K562 (cell line): ENCODE results near the gene LRRC9. TPM values are rescaled to one million over a fixed set of nuclear protein-coding genes. Genes with fewer than 3 reads are reported as not detected.
A peak's percentile ranks its signal among the peaks of the same experiment; 100 is the strongest.

ENCODE experiments used
- ATAC-seq: fragments of 200-7000 bp; cut with Tn5 transposase; 3 replicates; pipeline ENCODE4 v1.9.1; 2020; ENCODE audit warnings: moderate library complexity
- BruUV-seq: library from RNA; stranded (reverse); fragments of 400-500 nt; replicated peaks from 2 replicates; lab custom pipeline; 2021; lab: Mats Ljungman, UMichigan
- CTCF ChIA-PET: fragments of 300-600 bp; formaldehyde crosslinking; extraction: SDS; loops from one replicate; lab custom pipeline; 2021; ENCODE audit warnings: low intra/inter-chr PET ratio; lab: Yijun Ruan, JAX
- POLR2A ChIA-PET: fragments of 300-600, 350-650 bp; sonication (Branson Sonifier 250); formaldehyde crosslinking; extraction: SDS; loops from one replicate; lab custom pipeline; 2021; ENCODE audit warnings: antibody characterized with exemption, inconsistent platforms; lab: Yijun Ruan, JAX
- DNase-seq, 4 experiments: peaks; one replicate each; pipeline versions ENCODE4 v3.0.0 to v3.0.0-alpha.2; 2011 to 2018; ENCODE audit warnings: low spot score in 3 of 4, mixed read lengths in 3 of 4; ENCODE audit errors: extremely low read depth in 1 of 4
- FAIRE-seq: peaks from 2 replicates; lab custom pipeline; 2011; peaks lifted over from hg19 to GRCh38; lab: Jason Lieb, UNC
- H2AFZ ChIP-seq: 2 replicates; pipeline ENCODE4 v1.6.0; 2011; ENCODE audit warnings: low read depth, low read length, control low read depth, inconsistent platforms
- H3K27ac ChIP-seq: fragments of 200-600 bp; 3 replicates; pipeline ENCODE4 v1.8.0; 2011; ENCODE audit warnings: low read depth, mild to moderate bottlenecking, control low read depth, inconsistent platforms, low read length, moderate library complexity, mixed read lengths; ENCODE audit errors: extremely low read depth
- H3K27me3 ChIP-seq, 2 experiments: fragments of 300-600 bp in 1 of 2; 2 replicates in 1 of 2; 3 replicates in 1 of 2; pipeline versions ENCODE4 v1.6.0 to v1.8.0; 2011; ENCODE audit warnings: inconsistent platforms in 2 of 2, low read length in 2 of 2, mild to moderate bottlenecking in 1 of 2, mixed read lengths in 1 of 2, moderate library complexity in 1 of 2; ENCODE audit not compliant: control insufficient read depth in 2 of 2, insufficient read depth in 2 of 2
- H3K36me3 ChIP-seq: fragments of 300-600 bp; 3 replicates; pipeline ENCODE4 v1.8.0; 2011; ENCODE audit warnings: mild to moderate bottlenecking, low read length, inconsistent platforms; ENCODE audit not compliant: control insufficient read depth, insufficient read depth
- H3K4me1 ChIP-seq, 2 experiments: fragments of 200-600 bp in 1 of 2; replicated peaks in 1 of 2; 2 replicates in 1 of 2; 3 replicates in 1 of 2; pipeline versions ENCODE4 v1.5.1 to v1.8.0; 2011; ENCODE audit warnings: inconsistent platforms in 2 of 2, low read length in 2 of 2, mild to moderate bottlenecking in 1 of 2, mixed read lengths in 1 of 2, moderate library complexity in 1 of 2; ENCODE audit not compliant: control insufficient read depth in 2 of 2, insufficient read depth in 2 of 2
- H3K4me2 ChIP-seq: 2 replicates; pipeline ENCODE4 v1.6.1; 2011; ENCODE audit warnings: low read length, control low read depth, inconsistent platforms, mixed read lengths; ENCODE audit not compliant: insufficient read depth
- H3K4me3 ChIP-seq: fragments of 200-600 bp; sonication (generic), shearing (Covaris generic); 2 replicates; pipeline ENCODE4 v1.5.1; 2016; ENCODE audit warnings: control low read depth, inconsistent platforms
- H3K79me2 ChIP-seq: fragments of 200-600 bp; 3 replicates; pipeline ENCODE4 v1.8.0; 2011; ENCODE audit warnings: low read length, inconsistent platforms; ENCODE audit not compliant: control insufficient read depth, insufficient read depth
- H3K9ac ChIP-seq, 2 experiments: 2 replicates each; pipeline versions ENCODE4 v1.6.0 to v1.6.1; 2011; ENCODE audit warnings: low read depth in 2 of 2, low read length in 2 of 2, control low read depth in 1 of 2, inconsistent platforms in 1 of 2, mild to moderate bottlenecking in 1 of 2, mixed read lengths in 1 of 2; ENCODE audit not compliant: insufficient read depth in 1 of 2
- H3K9me1 ChIP-seq: one replicate; pipeline ENCODE4 v1.6.0; 2011; ENCODE audit warnings: inconsistent platforms, mild to moderate bottlenecking, low read length, moderate library complexity; ENCODE audit not compliant: control insufficient read depth, insufficient read depth
- H3K9me3 ChIP-seq: replicated peaks from 2 replicates; pipeline ENCODE4 v1.5.1; 2011; ENCODE audit warnings: low read depth, low read length, inconsistent platforms; ENCODE audit not compliant: control insufficient read depth, insufficient read depth
- H4K20me1 ChIP-seq: replicated peaks from 2 replicates; pipeline ENCODE4 v1.6.1; 2011; ENCODE audit warnings: low read length, inconsistent platforms, mixed read lengths; ENCODE audit not compliant: control insufficient read depth, insufficient read depth
- CCAR2 ChIP-seq: fragments of 200-400 bp; formaldehyde crosslinking; IDR thresholded peaks from 2 replicates; pipeline ENCODE4 v1.6.1; 2017; ENCODE audit warnings: mild to moderate bottlenecking, low read depth, low read length
- REST ChIP-seq, 2 experiments: fragments of 450-650 bp; formaldehyde crosslinking in 1 of 2; IDR thresholded peaks; 2 replicates each; pipeline versions ENCODE4 v1.4.0 to v1.6.1; 2014 to 2020; ENCODE audit warnings: mild to moderate bottlenecking in 2 of 2, borderline replicate concordance in 1 of 2, low read depth in 1 of 2
- RFX1 ChIP-seq: fragments of 450-650 bp; IDR thresholded peaks from 2 replicates; pipeline ENCODE4 v1.6.1; 2016; ENCODE audit warnings: mild to moderate bottlenecking, moderate library complexity
- SIN3A ChIP-seq, 2 experiments: fragments of 150-350 bp in 1 of 2; IDR thresholded peaks; 2 replicates each; pipeline ENCODE4 v1.6.1; 2011 to 2016; ENCODE audit warnings: borderline replicate concordance in 2 of 2, low read depth in 2 of 2, low read length in 2 of 2, mild to moderate bottlenecking in 2 of 2, moderate library complexity in 2 of 2; ENCODE audit not compliant: control insufficient read depth in 1 of 2
- SOX6 ChIP-seq: fragments of 450-650 bp; IDR thresholded peaks from 2 replicates; pipeline ENCODE4 v1.6.1; 2014; ENCODE audit warnings: mild to moderate bottlenecking
- TCF7 ChIP-seq: sonication (generic); IDR thresholded peaks from 2 replicates; pipeline ENCODE4 v1.6.1; 2016; ENCODE audit warnings: antibody characterized with exemption, borderline replicate concordance
- ZNF444 ChIP-seq: fragments of 250-450 bp; sonication (Bioruptor Pico); IDR thresholded peaks from 2 replicates; pipeline ENCODE4 v1.4.0; 2020; ENCODE audit warnings: mild to moderate bottlenecking, moderate library complexity
- WGBS: fragments of 100-300 bp; shearing (Covaris generic); methylation state at CpG from one replicate; pipeline ENCODE4 v1.1.6; 2016; ENCODE audit warnings: low coverage, mixed read lengths; ENCODE audit not compliant: insufficient coverage; ENCODE audit errors: missing lambda C conversion rate; 5-methylcytosine and 5-hydroxymethylcytosine counted together
- in situ Hi-C: fragments of 300-500 bp; cut with MboI; formaldehyde crosslinking; loops from 4 replicates; pipeline ENCODE4 v1.15.0; 2018; ENCODE audit warnings: inconsistent platforms, mixed read lengths
- intact Hi-C: fragments of 100-400 bp; cut with micrococcal nuclease; formaldehyde crosslinking; loops from 2 replicates; pipeline ENCODE4 v1.14.2; 2022
- polyA plus RNA-seq, 8 experiments: library from polyadenylated mRNA; depleted of rRNA in 4 of 8; stranded (reverse) in 5 of 8; unstranded in 3 of 8; fragments of >200 nt; fragmentation: Nextera tagmentation in 2 of 8; fragmentation: Illumina TruSeq in 1 of 8; extraction: Ambion mirVana in 2 of 8; extraction: Trizol in 1 of 8; gene quantifications; 2 replicates each; pipeline versions ENCODE4 v1.2.1 to v1.2.3, GENCODE V29; 2011 to 2014; ENCODE audit warnings: inconsistent platforms in 1 of 8, missing spikeins in 1 of 8
- total RNA-seq, 7 experiments: library from RNA; depleted of rRNA in 6 of 7; stranded (reverse); fragments of >200 nt in 6 of 7; fragmentation: Illumina TruSeq in 2 of 7; extraction: Trizol in 2 of 7; gene quantifications; 2 replicates each; pipeline versions ENCODE4 v1.2.1 to v1.2.3, GENCODE V29; 2011 to 2021; ENCODE audit warnings: low replicate concordance in 1 of 7

The LRRC9 gene
- total and polyA plus RNA-seq, 9 of the 15 experiments (the other 6 are each of a cell fraction or from before 2014, with no cell fraction given), result not detected

DNA sequence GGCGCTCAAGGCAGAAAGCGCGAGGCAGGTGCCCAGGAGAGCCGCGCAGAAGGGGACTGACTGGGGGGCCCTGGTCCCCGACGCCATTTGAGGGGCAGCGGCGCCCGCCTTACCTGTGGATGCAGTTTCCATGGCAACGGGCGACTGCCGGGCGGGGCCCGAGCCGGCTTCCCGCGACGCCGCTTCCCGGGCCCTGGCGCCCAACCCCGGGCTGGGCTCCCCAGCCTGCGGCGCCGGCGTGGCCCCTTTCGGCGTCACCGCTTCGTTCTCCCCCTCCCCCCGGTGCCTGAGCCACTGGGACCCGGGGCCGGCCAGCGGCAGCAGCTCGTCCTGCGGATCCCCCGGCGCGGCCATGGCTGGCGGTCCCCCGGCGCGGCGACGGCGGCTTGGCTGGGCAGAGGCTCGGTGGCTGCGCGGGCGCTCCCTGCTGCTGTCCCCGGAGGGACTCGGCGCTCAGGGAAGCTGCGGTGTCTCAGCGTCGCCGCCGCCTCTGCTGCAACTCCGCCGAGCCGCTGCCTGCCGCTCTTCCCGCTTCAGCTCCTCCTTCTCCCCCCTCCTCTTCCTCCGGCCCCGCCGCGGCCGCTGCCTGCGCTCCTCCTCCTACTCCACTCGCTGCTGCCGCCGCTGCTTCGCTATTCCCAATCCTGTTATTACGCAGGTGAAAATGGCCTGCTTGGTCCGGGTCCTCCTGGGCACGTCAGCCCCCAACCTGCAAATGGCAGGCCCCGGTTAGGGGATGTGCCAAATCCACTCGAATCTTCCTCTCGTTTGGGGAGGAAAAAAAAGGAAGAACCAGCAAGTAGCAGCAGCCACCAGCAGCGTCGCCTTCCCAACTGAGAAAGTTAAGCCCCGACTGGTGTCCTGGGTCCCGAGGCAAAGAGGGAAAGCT is 49.4 kb upstream of the LRRC9 start, which contains the start of gene RTN1:
TSS of gene RTN1 (minus strand) at position 500 of the 889 bp plus-strand sequence. CDS start at position 354, 146 bp downstream.
- WGBS, result under 1% methylated on average over 17 of the region's 84 CpGs

GRCh38 chr14:59871166-59871495 is 48.8 kb upstream of the LRRC9 start:
- 2% methylated on average over 4 of the region's 4 CpGs for WGBS
- no peaks in the 10 kb centered on the region for H3K9me1 ChIP-seq
- in situ Hi-C loops, result no loop called here
- FAIRE-seq, result no peak
- peaks cover 0 to 9% of the 10 kb centered on the region in 2 experiments; a peak in 1 of 5 replicates for H3K4me1 ChIP-seq
- H3K4me3 ChIP-seq, result no peak overlapping the region
- H2AFZ ChIP-seq, result no peak overlapping the region
- BruUV-seq, result no TSS peak
- H3K9me3 ChIP-seq, result no peaks in the 10 kb centered on the region
- no peaks in the 10 kb centered on the region for H4K20me1 ChIP-seq
- CTCF ChIA-PET, result no interaction called here
- no peaks in the 10 kb centered on the region for H3K79me2 ChIP-seq
- no peak for DNase-seq
- no peak overlapping the region for H3K9ac ChIP-seq
- H3K27me3 ChIP-seq, result peaks cover 0 to 8% of the 10 kb centered on the region in 2 experiments; a peak in 2 of 5 replicates
- H3K4me2 ChIP-seq, result no peak overlapping the region
- no peaks in the 10 kb centered on the region for H3K36me3 ChIP-seq
- no peak for ATAC-seq
- POLR2A ChIA-PET, result no interaction called here
- intact Hi-C loops, result no loop called here
- H3K27ac ChIP-seq, result no peak overlapping the region
- TF ChIP-seq ZNF444 (CRISPR knock-in tag), result no peak
- TF ChIP-seq CCAR2, result no peak
- no peak for TF ChIP-seq TCF7
- TF ChIP-seq SOX6, result no peak
- no peak for TF ChIP-seq REST (IDR thresholded peaks at IDR 0.05; ENCODE audit: borderline replicate concordance)
- no peak for TF ChIP-seq REST (CRISPR knock-in tag; IDR thresholded peaks at IDR 0.05; ENCODE audit: low read depth)

More for the DNA sequence above, 49.4 kb upstream of the LRRC9 start, which contains the start of gene RTN1:
- H2AFZ ChIP-seq, result no peak within 1 kb of the TSS
- no peak for FAIRE-seq
- no peak within 1 kb of the TSS for H3K4me3 ChIP-seq
- H3K36me3 ChIP-seq, result no peaks in the 10 kb centered on the region
- H3K4me1 ChIP-seq, result peaks cover 0 to 9% of the 10 kb centered on the region in 2 experiments; a peak in 1 of 5 replicates
- peak in 3 of 4 experiments; percentile 5 to 7 (median 6) for DNase-seq
- POLR2A ChIA-PET, result no interaction called here
- no peaks in the 10 kb centered on the region for H3K9me1 ChIP-seq
- H3K4me2 ChIP-seq, result 0 out of 2 replicates have a peak within 1 kb of the TSS, but pooled peaks have one; percentile 18
- intact Hi-C loops (no loop called here), in situ Hi-C loops (no loop called here)
- no peak within 1 kb of the TSS for H3K27ac ChIP-seq
- H3K79me2 ChIP-seq, result no peaks in the 10 kb centered on the region
- BruUV-seq, result no TSS peak
- H3K27me3 ChIP-seq, result peaks cover 0 to 8% of the 10 kb centered on the region in 2 experiments; a peak in 2 of 5 replicates
- no peaks in the 10 kb centered on the region for H3K9me3 ChIP-seq
- CTCF ChIA-PET, result no interaction called here
- no peaks in the 10 kb centered on the region for H4K20me1 ChIP-seq
- H3K9ac ChIP-seq, result no peak within 1 kb of the TSS
- TF ChIP-seq RFX1, result peak; percentile 52
- TF ChIP-seq SIN3A (IDR thresholded peaks at IDR 0.05; ENCODE audit: borderline replicate concordance in 2 of 2, control insufficient read depth in 1 of 2, low read depth in 2 of 2, low read length in 2 of 2), result no peak
- no peak; the same call in 2 of the 3 replicates for ATAC-seq
